K562 (cell line): ENCODE data around the gene ORAI1. TPM values are rescaled to one million over a fixed set of nuclear protein-coding genes. Genes with fewer than 3 reads are reported as not detected.
A peak's percentile ranks its signal among the peaks of the same experiment; 100 is the strongest.

ENCODE experiments used
- ARID2 ChIP-seq: fragments of 450-650 bp; IDR thresholded peaks from 2 replicates; pipeline ENCODE4 v1.6.1; 2017; ENCODE audit warnings: antibody characterized with exemption, mild to moderate bottlenecking
- BHLHE40 ChIP-seq: IDR thresholded peaks from 2 replicates; pipeline ENCODE4 v1.6.1; 2011; ENCODE audit warnings: low read length, improper control_type of control experiment
- HSF4 ChIP-seq: fragments of 250-450 bp; sonication (Bioruptor Pico); IDR thresholded peaks from 2 replicates; pipeline ENCODE4 v2.1.2; 2022; ENCODE audit warnings: mild to moderate bottlenecking, moderate library complexity, borderline replicate concordance
- L3MBTL2 ChIP-seq: fragments of 450-650 bp; IDR thresholded peaks from 2 replicates; pipeline ENCODE4 v1.6.1; 2016; ENCODE audit warnings: mild to moderate bottlenecking, moderate library complexity
- MECOM ChIP-seq: fragments of 250-450 bp; sonication (Bioruptor Pico); IDR thresholded peaks from 2 replicates; pipeline ENCODE4 v1.8.0; 2022; ENCODE audit warnings: inconsistent platforms
- NCOA1 ChIP-seq: fragments of 450-650 bp; IDR thresholded peaks from 2 replicates; pipeline ENCODE4 v1.6.1; 2016; ENCODE audit warnings: low read depth
- NR2C1 ChIP-seq, 2 experiments: fragments of 450-650 bp; IDR thresholded peaks; 2 replicates each; pipeline ENCODE4 v1.6.1; 2017; ENCODE audit warnings: mild to moderate bottlenecking in 2 of 2, antibody characterized with exemption in 1 of 2, inconsistent platforms in 1 of 2, missing compliant biosample characterization in 1 of 2, missing genetic modification characterization in 1 of 2
- PHF20 ChIP-seq: fragments of 450-650 bp; IDR thresholded peaks from 2 replicates; pipeline ENCODE4 v1.6.1; 2018; ENCODE audit not compliant: partially characterized antibody
- RBM34 ChIP-seq: fragments of 200-400 bp; formaldehyde crosslinking; IDR thresholded peaks from 2 replicates; pipeline ENCODE4 v1.6.1; 2018; ENCODE audit warnings: low read length, borderline replicate concordance; ENCODE audit not compliant: insufficient read depth
- ZBED1 ChIP-seq: IDR thresholded peaks from 2 replicates; pipeline ENCODE4 v1.6.1; 2014
- ZNF282 ChIP-seq: sonication (generic); formaldehyde crosslinking; IDR thresholded peaks from 2 replicates; pipeline ENCODE4 v1.8.1; 2023; ENCODE audit warnings: missing genetic modification reagents
- ZNF324 ChIP-seq: fragments of 250-450 bp; sonication (Bioruptor Pico); IDR thresholded peaks from 2 replicates; pipeline ENCODE4 v1.4.0; 2020; ENCODE audit warnings: mild to moderate bottlenecking
- ZNF778 ChIP-seq: fragments of 450-650 bp; formaldehyde crosslinking; IDR thresholded peaks from 2 replicates; pipeline ENCODE4 v1.4.0; 2020; ENCODE audit warnings: mild to moderate bottlenecking, moderate library complexity
- ZNF780A ChIP-seq: fragments of 250-450 bp; sonication (Bioruptor Pico); IDR thresholded peaks from 2 replicates; pipeline ENCODE4 v1.5.0; 2021; ENCODE audit warnings: mild to moderate bottlenecking
- ZNF785 ChIP-seq: fragments of 250-450 bp; sonication (Bioruptor Pico); IDR thresholded peaks from 2 replicates; pipeline ENCODE4 v1.4.0; 2020; ENCODE audit warnings: mild to moderate bottlenecking
- polyA plus RNA-seq, 8 experiments: library from polyadenylated mRNA; depleted of rRNA in 4 of 8; stranded (reverse) in 5 of 8; unstranded in 3 of 8; fragments of >200 nt; fragmentation: Nextera tagmentation in 2 of 8; fragmentation: Illumina TruSeq in 1 of 8; extraction: Ambion mirVana in 2 of 8; extraction: Trizol in 1 of 8; gene quantifications; 2 replicates each; pipeline versions ENCODE4 v1.2.1 to v1.2.3, GENCODE V29; 2011 to 2014; ENCODE audit warnings: inconsistent platforms in 1 of 8, missing spikeins in 1 of 8
- total RNA-seq, 7 experiments: library from RNA; depleted of rRNA in 6 of 7; stranded (reverse); fragments of >200 nt in 6 of 7; fragmentation: Illumina TruSeq in 2 of 7; extraction: Trizol in 2 of 7; gene quantifications; 2 replicates each; pipeline versions ENCODE4 v1.2.1 to v1.2.3, GENCODE V29; 2011 to 2021; ENCODE audit warnings: low replicate concordance in 1 of 7
- TF ChIP-seq, protein P1 (sequence below): fragments of 250-450 bp; sonication (Bioruptor Pico); IDR thresholded peaks from 2 replicates; pipeline ENCODE4 v1.4.0; 2020; ENCODE audit warnings: mild to moderate bottlenecking
- TF ChIP-seq, protein P2 (sequence below): sonication (generic); formaldehyde crosslinking; IDR thresholded peaks from 2 replicates; pipeline ENCODE4 v1.8.1; 2022; ENCODE audit warnings: missing genetic modification reagents
- TF ChIP-seq, protein P3 (sequence below): fragments of 450-650 bp; IDR thresholded peaks from 2 replicates; pipeline ENCODE4 v1.6.1; 2016; ENCODE audit warnings: missing biosample characterization, missing genetic modification characterization
- TF ChIP-seq, protein P4 (sequence below), 2 experiments: fragments of 450-650 bp in 1 of 2; sonication (generic) in 1 of 2; formaldehyde crosslinking in 1 of 2; IDR thresholded peaks in 1 of 2; conservative IDR thresholded peaks in 1 of 2; 2 replicates each; pipeline versions ENCODE4 v1.6.1 to v1.8.1; 2016 to 2023; ENCODE audit warnings: mild to moderate bottlenecking in 2 of 2, moderate library complexity in 2 of 2, inconsistent platforms in 1 of 2, missing genetic modification reagents in 1 of 2
- TF ChIP-seq, protein P5 (sequence below), 3 experiments: fragments of 200-800 bp in 1 of 3; fragments of 250-450 bp in 1 of 3; fragments of 450-650 bp in 1 of 3; sonication (Bioruptor Pico) in 1 of 3; sonication (Bioruptor generic) in 1 of 3; formaldehyde crosslinking in 1 of 3; IDR thresholded peaks; 2 replicates each; pipeline versions ENCODE4 v1.6.1 to v1.8.0; 2016 to 2022; ENCODE audit warnings: mild to moderate bottlenecking in 2 of 3, missing genetic modification characterization in 2 of 3, missing compliant biosample characterization in 1 of 3, moderate library complexity in 1 of 3

Gene ORAI1
- total and polyA plus RNA-seq, 9 of the 15 experiments (the other 6 are each of a cell fraction or from before 2014, with no cell fraction given) = 2.6 to 23.8 (median 9.3) TPM

DNA sequence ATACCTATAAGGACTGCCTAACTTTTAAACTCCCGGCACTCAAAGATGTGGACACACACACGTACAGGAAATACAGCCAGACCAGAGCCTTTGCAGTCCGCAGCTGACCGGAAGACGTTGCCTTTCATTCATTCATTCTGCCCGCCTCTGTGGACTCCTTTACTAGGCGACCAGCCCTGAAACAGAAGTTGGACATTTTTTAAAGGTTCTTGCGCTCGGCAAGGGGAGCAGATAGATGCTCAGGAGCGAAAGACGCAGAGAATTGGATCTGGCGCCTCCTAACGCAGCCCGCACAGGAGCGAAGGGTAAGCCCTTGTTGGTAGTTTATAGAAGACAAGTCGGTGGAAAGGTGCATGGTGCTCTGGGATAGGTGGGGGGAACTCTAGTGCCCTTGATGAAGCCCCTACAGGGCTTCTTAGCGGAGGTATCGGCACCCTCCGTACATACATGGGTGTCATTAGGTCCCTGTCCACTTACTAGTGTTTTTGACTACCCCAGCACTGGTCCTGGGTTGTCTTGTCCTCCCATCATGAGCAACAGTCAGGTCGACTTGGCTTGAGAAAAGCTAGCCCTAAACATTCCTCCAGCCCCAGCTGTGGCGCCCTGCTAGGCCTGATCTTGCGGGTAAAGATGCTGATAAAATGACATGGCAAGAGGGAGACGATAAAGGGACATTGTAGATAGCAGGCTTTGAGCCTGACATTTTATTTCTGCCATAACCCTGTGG, 45.2 kb upstream of the ORAI1 start, which contains the start of gene KDM2B (continued):
- TF ChIP-seq, protein P1, sequence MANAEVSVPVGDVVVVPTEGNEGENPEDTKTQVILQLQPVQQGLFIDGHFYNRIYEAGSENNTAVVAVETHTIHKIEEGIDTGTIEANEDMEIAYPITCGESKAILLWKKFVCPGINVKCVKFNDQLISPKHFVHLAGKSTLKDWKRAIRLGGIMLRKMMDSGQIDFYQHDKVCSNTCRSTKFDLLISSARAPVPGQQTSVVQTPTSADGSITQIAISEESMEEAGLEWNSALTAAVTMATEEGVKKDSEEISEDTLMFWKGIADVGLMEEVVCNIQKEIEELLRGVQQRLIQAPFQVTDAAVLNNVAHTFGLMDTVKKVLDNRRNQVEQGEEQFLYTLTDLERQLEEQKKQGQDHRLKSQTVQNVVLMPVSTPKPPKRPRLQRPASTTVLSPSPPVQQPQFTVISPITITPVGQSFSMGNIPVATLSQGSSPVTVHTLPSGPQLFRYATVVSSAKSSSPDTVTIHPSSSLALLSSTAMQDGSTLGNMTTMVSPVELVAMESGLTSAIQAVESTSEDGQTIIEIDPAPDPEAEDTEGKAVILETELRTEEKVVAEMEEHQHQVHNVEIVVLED (CRISPR knock-in tag) = no peak
- TF ChIP-seq PHF20 (no peak), ZNF324 (no peak), ZNF785 (CRISPR knock-in tag) (no peak), MECOM (CRISPR knock-in tag) (peak; percentile 26; the same call in 1 of the 2 replicates), L3MBTL2 (peak; percentile 15; the same call in 1 of the 2 replicates), ZBED1 (no peak), BHLHE40 (no peak), ZNF282 (CRISPR knock-in tag) (no peak), NCOA1 (no peak), NR2C1 (IDR thresholded peaks at IDR 0.05) (no peak), NR2C1 (tag; IDR thresholded peaks at IDR 0.05) (no peak; the same call in 1 of the 2 replicates), ZNF780A (CRISPR knock-in tag) (no peak), HSF4 (CRISPR knock-in tag) (no peak), RBM34 (no peak), ZNF778 (CRISPR knock-in tag) (no peak), ARID2 (no peak)
- TF ChIP-seq, protein P2, sequence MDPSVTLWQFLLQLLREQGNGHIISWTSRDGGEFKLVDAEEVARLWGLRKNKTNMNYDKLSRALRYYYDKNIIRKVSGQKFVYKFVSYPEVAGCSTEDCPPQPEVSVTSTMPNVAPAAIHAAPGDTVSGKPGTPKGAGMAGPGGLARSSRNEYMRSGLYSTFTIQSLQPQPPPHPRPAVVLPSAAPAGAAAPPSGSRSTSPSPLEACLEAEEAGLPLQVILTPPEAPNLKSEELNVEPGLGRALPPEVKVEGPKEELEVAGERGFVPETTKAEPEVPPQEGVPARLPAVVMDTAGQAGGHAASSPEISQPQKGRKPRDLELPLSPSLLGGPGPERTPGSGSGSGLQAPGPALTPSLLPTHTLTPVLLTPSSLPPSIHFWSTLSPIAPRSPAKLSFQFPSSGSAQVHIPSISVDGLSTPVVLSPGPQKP (CRISPR knock-in tag) = no peak
- TF ChIP-seq, protein P3, sequence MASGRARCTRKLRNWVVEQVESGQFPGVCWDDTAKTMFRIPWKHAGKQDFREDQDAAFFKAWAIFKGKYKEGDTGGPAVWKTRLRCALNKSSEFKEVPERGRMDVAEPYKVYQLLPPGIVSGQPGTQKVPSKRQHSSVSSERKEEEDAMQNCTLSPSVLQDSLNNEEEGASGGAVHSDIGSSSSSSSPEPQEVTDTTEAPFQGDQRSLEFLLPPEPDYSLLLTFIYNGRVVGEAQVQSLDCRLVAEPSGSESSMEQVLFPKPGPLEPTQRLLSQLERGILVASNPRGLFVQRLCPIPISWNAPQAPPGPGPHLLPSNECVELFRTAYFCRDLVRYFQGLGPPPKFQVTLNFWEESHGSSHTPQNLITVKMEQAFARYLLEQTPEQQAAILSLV (tag) = no peak
- TF ChIP-seq, protein P4, sequence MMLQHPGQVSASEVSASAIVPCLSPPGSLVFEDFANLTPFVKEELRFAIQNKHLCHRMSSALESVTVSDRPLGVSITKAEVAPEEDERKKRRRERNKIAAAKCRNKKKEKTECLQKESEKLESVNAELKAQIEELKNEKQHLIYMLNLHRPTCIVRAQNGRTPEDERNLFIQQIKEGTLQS (IDR thresholded peaks at IDR 0.05) = no peak
- TF ChIP-seq, protein P4 (CRISPR knock-in tag; conservative IDR thresholded peaks at IDR 0.05) = no peak
- TF ChIP-seq, protein P5, sequence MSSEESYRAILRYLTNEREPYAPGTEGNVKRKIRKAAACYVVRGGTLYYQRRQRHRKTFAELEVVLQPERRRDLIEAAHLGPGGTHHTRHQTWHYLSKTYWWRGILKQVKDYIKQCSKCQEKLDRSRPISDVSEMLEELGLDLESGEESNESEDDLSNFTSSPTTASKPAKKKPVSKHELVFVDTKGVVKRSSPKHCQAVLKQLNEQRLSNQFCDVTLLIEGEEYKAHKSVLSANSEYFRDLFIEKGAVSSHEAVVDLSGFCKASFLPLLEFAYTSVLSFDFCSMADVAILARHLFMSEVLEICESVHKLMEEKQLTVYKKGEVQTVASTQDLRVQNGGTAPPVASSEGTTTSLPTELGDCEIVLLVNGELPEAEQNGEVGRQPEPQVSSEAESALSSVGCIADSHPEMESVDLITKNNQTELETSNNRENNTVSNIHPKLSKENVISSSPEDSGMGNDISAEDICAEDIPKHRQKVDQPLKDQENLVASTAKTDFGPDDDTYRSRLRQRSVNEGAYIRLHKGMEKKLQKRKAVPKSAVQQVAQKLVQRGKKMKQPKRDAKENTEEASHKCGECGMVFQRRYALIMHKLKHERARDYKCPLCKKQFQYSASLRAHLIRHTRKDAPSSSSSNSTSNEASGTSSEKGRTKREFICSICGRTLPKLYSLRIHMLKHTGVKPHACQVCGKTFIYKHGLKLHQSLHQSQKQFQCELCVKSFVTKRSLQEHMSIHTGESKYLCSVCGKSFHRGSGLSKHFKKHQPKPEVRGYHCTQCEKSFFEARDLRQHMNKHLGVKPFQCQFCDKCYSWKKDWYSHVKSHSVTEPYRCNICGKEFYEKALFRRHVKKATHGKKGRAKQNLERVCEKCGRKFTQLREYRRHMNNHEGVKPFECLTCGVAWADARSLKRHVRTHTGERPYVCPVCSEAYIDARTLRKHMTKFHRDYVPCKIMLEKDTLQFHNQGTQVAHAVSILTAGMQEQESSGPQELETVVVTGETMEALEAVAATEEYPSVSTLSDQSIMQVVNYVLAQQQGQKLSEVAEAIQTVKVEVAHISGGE (CRISPR knock-in tag; IDR thresholded peaks at IDR 0.05) = no peak; a peak in 1 of 6 replicates
